Measurements from ENCODE around the gene C10orf105.

Gene C10orf105

DNA sequence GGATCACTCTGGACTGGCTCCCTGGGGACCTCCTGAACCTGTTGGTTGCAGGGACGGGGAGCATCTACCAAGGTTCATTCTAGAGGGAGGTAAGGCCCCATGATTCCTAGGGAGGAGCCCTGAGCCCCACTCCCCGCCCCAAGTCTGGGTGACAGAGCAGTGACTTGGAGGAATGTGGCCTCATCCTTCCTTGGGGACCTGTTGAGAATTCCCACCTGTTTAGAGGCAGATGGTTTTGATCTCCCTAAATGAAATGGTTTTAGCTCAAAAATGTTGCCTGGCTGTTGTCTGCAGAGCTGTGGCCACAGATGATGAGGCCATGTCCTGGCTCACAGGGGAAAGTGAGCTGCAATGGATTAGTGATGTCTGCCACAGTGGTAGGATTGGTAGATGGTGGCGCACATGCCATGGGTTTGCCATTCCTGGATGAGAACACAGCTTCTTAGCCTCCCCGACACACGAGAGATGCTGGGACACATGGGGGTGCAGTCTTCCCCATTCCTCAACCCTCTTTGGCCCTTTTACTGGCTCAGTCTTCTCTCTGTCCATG lies 12.3 kb downstream of the C10orf105 start:
- H3K79me2 ChIP-seq (ENCODE audit: insufficient read depth, low read length), result no peaks in the 10 kb centered on the region
- no peaks in the 10 kb centered on the region for H3K9me3 ChIP-seq (ENCODE audit: low read length)
- H3K4me3 ChIP-seq (ENCODE audit: low read depth, low read length, poor library complexity, severe bottlenecking), result no peak overlapping the region
- TF ChIP-seq EZH2 (IDR thresholded peaks at IDR 0.05; ENCODE audit: borderline replicate concordance, low read length), result no peak
- TF ChIP-seq, protein P1, sequence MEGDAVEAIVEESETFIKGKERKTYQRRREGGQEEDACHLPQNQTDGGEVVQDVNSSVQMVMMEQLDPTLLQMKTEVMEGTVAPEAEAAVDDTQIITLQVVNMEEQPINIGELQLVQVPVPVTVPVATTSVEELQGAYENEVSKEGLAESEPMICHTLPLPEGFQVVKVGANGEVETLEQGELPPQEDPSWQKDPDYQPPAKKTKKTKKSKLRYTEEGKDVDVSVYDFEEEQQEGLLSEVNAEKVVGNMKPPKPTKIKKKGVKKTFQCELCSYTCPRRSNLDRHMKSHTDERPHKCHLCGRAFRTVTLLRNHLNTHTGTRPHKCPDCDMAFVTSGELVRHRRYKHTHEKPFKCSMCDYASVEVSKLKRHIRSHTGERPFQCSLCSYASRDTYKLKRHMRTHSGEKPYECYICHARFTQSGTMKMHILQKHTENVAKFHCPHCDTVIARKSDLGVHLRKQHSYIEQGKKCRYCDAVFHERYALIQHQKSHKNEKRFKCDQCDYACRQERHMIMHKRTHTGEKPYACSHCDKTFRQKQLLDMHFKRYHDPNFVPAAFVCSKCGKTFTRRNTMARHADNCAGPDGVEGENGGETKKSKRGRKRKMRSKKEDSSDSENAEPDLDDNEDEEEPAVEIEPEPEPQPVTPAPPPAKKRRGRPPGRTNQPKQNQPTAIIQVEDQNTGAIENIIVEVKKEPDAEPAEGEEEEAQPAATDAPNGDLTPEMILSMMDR (IDR thresholded peaks at IDR 0.05; ENCODE audit: low read length), result no peak
- H3K9me2 ChIP-seq (ENCODE audit: low read depth, low read length), result no peaks in the 10 kb centered on the region
- H3F3A ChIP-seq (ENCODE audit: insufficient read depth, low read length), result no peaks in the 10 kb centered on the region
- H4K20me1 ChIP-seq (ENCODE audit: insufficient read depth, low read length), result no peaks in the 10 kb centered on the region
- no peak overlapping the region for H3K4me2 ChIP-seq (ENCODE audit: low read length)
- no peak overlapping the region for H2AFZ ChIP-seq (ENCODE audit: low read length)
- H3K36me3 ChIP-seq (ENCODE audit: insufficient read depth, low read length), result no peaks in the 10 kb centered on the region
- H3K9ac ChIP-seq (ENCODE audit: low read length), result no peak overlapping the region
- peaks cover 14% of the 10 kb centered on the region; the same call in 1 of the 2 replicates for H3K27me3 ChIP-seq (ENCODE audit: insufficient read depth, low read length)
- no peak overlapping the region for H3K27ac ChIP-seq (ENCODE audit: low read depth, low read length, poor library complexity, severe bottlenecking)
- peaks cover 5% of the 10 kb centered on the region for H3K4me1 ChIP-seq (ENCODE audit: insufficient read depth, low read length, severe bottlenecking)

DNA sequence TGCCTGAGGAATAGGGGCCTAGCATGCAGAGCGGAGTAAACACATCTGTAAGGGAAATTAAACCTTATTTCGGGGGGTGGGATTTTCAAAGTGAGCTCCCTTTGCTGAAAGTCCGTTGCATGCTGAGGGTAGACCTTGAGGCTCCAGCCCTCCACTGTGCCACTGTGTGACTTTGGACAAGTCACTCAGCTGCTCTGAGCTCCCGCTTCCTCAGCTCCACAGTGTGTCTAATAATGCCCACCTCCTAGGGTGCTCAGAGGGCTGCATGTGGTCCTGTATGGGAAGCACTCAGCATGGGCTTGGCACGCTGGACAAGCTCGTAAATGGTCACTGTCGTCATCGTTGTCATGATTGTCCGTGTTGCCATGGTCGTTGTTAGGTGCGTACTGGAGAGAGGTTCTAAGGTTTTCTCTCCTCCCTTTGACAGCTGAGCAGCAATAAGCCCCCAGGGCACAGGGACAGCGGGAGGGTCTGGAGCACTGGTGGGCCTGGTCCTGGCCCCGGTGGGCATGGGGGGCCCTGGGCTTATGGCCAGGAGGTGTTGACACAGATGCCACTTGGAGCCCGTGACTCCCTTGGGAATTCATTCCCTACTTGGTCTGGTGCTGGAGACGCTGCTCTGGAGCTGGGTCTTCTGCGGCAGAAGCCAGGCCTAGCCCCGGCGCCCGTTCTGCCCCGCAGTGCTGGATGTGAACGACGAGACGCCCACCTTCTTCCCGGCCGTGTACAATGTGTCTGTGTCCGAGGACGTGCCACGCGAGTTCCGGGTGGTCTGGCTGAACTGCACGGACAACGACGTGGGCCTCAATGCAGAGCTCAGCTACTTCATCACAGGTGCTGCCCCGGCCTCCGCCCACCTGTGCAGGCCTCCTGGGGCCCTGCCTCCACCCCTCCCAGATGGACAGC lies 13.1 kb downstream of the C10orf105 start:
- H3K36me3 ChIP-seq (ENCODE audit: insufficient read depth, low read length), result no peaks in the 10 kb centered on the region
- H3K4me1 ChIP-seq (ENCODE audit: insufficient read depth, low read length, severe bottlenecking), result peaks cover 3% of the 10 kb centered on the region
- no peaks in the 10 kb centered on the region for H3K9me2 ChIP-seq (ENCODE audit: low read depth, low read length)
- no peaks in the 10 kb centered on the region for H3K9me3 ChIP-seq (ENCODE audit: low read length)
- no peaks in the 10 kb centered on the region for H4K20me1 ChIP-seq (ENCODE audit: insufficient read depth, low read length)
- no peaks in the 10 kb centered on the region for H3K79me2 ChIP-seq (ENCODE audit: insufficient read depth, low read length)
- no peak overlapping the region for H3K4me3 ChIP-seq (ENCODE audit: low read depth, low read length, poor library complexity, severe bottlenecking)
- peaks cover 19% of the 10 kb centered on the region; the same call in 1 of the 2 replicates for H3K27me3 ChIP-seq (ENCODE audit: insufficient read depth, low read length)
- no peaks in the 10 kb centered on the region for H3F3A ChIP-seq (ENCODE audit: insufficient read depth, low read length)
- TF ChIP-seq, protein P1 (IDR thresholded peaks at IDR 0.05; ENCODE audit: low read length), result no peak
- TF ChIP-seq EZH2 (IDR thresholded peaks at IDR 0.05; ENCODE audit: borderline replicate concordance, low read length), result no peak
- no peak overlapping the region for H3K27ac ChIP-seq (ENCODE audit: low read depth, low read length, poor library complexity, severe bottlenecking)
- no peak overlapping the region for H2AFZ ChIP-seq (ENCODE audit: low read length)
- no peak overlapping the region for H3K9ac ChIP-seq (ENCODE audit: low read length)
- no peak overlapping the region for H3K4me2 ChIP-seq (ENCODE audit: low read length)

DNA sequence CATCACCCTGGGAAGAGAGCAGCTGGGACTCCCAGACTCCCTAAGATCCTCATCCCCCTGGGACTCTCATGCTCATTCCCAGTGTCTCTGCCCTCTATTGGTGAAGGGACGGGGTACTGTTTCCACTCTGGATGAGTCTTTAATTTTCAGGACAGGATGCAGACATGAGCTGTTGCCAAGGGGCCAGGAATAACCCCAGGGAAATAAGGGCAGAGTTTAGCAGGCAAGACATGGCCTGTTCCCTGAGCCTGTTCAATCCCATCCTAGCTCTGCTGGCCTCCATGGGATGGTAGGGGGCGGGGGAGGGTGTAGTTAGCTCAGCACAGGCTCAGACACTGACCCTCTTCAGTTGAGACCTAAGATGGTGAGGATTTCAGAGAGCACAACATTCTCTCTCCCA lies 14.0 kb downstream of the C10orf105 start:
- Histone ChIP-seq H3K4me2 (ENCODE audit: low read length) (no peak overlapping the region), H3F3A (ENCODE audit: insufficient read depth, low read length) (no peaks in the 10 kb centered on the region), H2AFZ (ENCODE audit: low read length) (no peak overlapping the region), H3K36me3 (ENCODE audit: insufficient read depth, low read length) (no peaks in the 10 kb centered on the region), H3K27ac (ENCODE audit: low read depth, low read length, poor library complexity, severe bottlenecking) (no peak overlapping the region), H3K9ac (ENCODE audit: low read length) (no peak overlapping the region), H3K27me3 (ENCODE audit: insufficient read depth, low read length) (peaks cover 19% of the 10 kb centered on the region; the same call in 1 of the 2 replicates), H4K20me1 (ENCODE audit: insufficient read depth, low read length) (no peaks in the 10 kb centered on the region), H3K79me2 (ENCODE audit: insufficient read depth, low read length) (no peaks in the 10 kb centered on the region), H3K9me3 (ENCODE audit: low read length) (no peaks in the 10 kb centered on the region), H3K4me3 (ENCODE audit: low read depth, low read length, poor library complexity, severe bottlenecking) (no peak overlapping the region), H3K9me2 (ENCODE audit: low read depth, low read length) (no peaks in the 10 kb centered on the region), H3K4me1 (ENCODE audit: insufficient read depth, low read length, severe bottlenecking) (peaks cover 3% of the 10 kb centered on the region)
- no peak for TF ChIP-seq EZH2 (IDR thresholded peaks at IDR 0.05; ENCODE audit: borderline replicate concordance, low read length)
- TF ChIP-seq, protein P1 (IDR thresholded peaks at IDR 0.05; ENCODE audit: low read length), result no peak

Measured in OCI-LY1 (cell line).